Measurements from ENCODE around the gene LANCL2. TPM values are rescaled to one million over a fixed set of nuclear protein-coding genes. Genes with fewer than 3 reads are reported as not detected.

LANCL2 gene
- total RNA-seq, 1 experiment from 2014 or later: 26.4 TPM

GRCh38 chr7:55363386-55364170 is 1.6 kb upstream of the LANCL2 start:
- H2AK5ac ChIP-seq (ENCODE audit: insufficient read length, low read length): no peak overlapping the region
- no peak overlapping the region for H3K4me2 ChIP-seq (ENCODE audit: insufficient read depth, insufficient read length, low read length)
- H3K27ac ChIP-seq (ENCODE audit: insufficient read length, low read depth, low read length): no peak overlapping the region
- no peak for TF ChIP-seq CTCF (conservative IDR thresholded peaks at IDR 0.05)
- no peak overlapping the region for H2BK120ac ChIP-seq (ENCODE audit: low read depth, low read length, poor library complexity, severe bottlenecking)
- no peak overlapping the region for H3K4ac ChIP-seq (ENCODE audit: low read depth, low read length)
- WGBS (ENCODE audit: extremely low coverage, insufficient read length, low lambda C conversion rate): no CpG with 5 or more reads among the region's 25 CpGs
- H4K20me1 ChIP-seq (ENCODE audit: control insufficient read depth, insufficient read depth, insufficient read length): no peaks in the 10 kb centered on the region
- H3K79me1 ChIP-seq (ENCODE audit: insufficient read depth, low read depth, low read length, poor library complexity, severe bottlenecking): no peaks in the 10 kb centered on the region
- no peaks in the 10 kb centered on the region for H3K4me1 ChIP-seq (ENCODE audit: insufficient read depth, low read length)
- Mint-ChIP-seq H3K27me3 (ENCODE audit: low read depth) (peaks cover 8% of the 10 kb centered on the region), H3K4me1 (peaks cover 23 to 28% of the 10 kb centered on the region in 2 experiments), H3K4me3 (peak overlapping the region; percentile 17 to 92; a peak in 3 of 5 replicates), H3K36me3 (ENCODE audit: insufficient read depth in 1 of 3, low read depth in 3 of 3) (peaks cover 0 to 2% (median 1%) of the 10 kb centered on the region in 3 experiments; a peak in 1 of 7 replicates), H3K9me3 (no peaks in the 10 kb centered on the region), H3K27ac (no peak overlapping the region; a peak in 1 of 7 replicates)
- peaks cover 4% of the 10 kb centered on the region for H3K23me2 ChIP-seq (ENCODE audit: insufficient read length, low read depth, low read length, poor library complexity, severe bottlenecking)
- H4K8ac ChIP-seq (replicated peaks; ENCODE audit: insufficient read length, low read depth, low read length): no peak overlapping the region
- H3T11ph ChIP-seq (ENCODE audit: low read length): no peak overlapping the region
- H2BK12ac ChIP-seq (ENCODE audit: insufficient read length, low read depth, low read length): no peak overlapping the region
- H3K27me3 ChIP-seq (ENCODE audit: insufficient read depth, low read length): no peaks in the 10 kb centered on the region
- no peak overlapping the region for H4K5ac ChIP-seq (ENCODE audit: insufficient read length, low read depth, low read length)
- H3K56ac ChIP-seq (ENCODE audit: insufficient read length, low read depth, low read length): no peak overlapping the region
- H4K91ac ChIP-seq (ENCODE audit: insufficient read length, low read depth, low read length): no peak overlapping the region
- DNase-seq: no peak
- no peak overlapping the region for H3K23ac ChIP-seq (ENCODE audit: insufficient read length, low read depth, low read length)
- H3K9me3 ChIP-seq (ENCODE audit: control insufficient read depth, low read depth, low read length): no peaks in the 10 kb centered on the region
- H3K14ac ChIP-seq (ENCODE audit: insufficient read depth, low read length): no peak overlapping the region
- no peaks in the 10 kb centered on the region; the same call in 1 of the 2 replicates for H3K79me2 ChIP-seq (ENCODE audit: insufficient read depth, low read length)
- H2AFZ ChIP-seq (ENCODE audit: low read length): no peak overlapping the region
- H2BK20ac ChIP-seq (ENCODE audit: low read depth, low read length, poor library complexity, severe bottlenecking): no peak overlapping the region
- H3K18ac ChIP-seq (ENCODE audit: insufficient read length, low read depth, low read length): no peak overlapping the region
- no peak overlapping the region; the same call in 1 of the 2 replicates for H2BK15ac ChIP-seq (ENCODE audit: low read depth, low read length)
- no peak overlapping the region for H3K9ac ChIP-seq (ENCODE audit: extremely low read depth, insufficient read length, low read length)
- H2BK5ac ChIP-seq (ENCODE audit: insufficient read length, low read length): no peak overlapping the region

Measured in H9 (cell line).